Peyer's patch (tissue), 4 donors: Measurements from ENCODE around the gene SRPRB.

Experiments
- POLR2A ChIP-seq, 2 donors: fragments of 450-650 bp; IDR thresholded peaks; one replicate each; pipeline ENCODE4 v1.5.1; 2017; ENCODE audit warnings: antibody characterized with exemption in 2 of 2, mild to moderate bottlenecking in 2 of 2, moderate library complexity in 2 of 2
- TF ChIP-seq, protein P1 (sequence below), 6 experiments: fragments of 450-650 bp in 4 of 6; fragments of 200-600 bp in 2 of 6; sonication (generic) in 1 of 6; IDR thresholded peaks; one replicate each; pipeline ENCODE4 v1.5.1; 2017 to 2019; ENCODE audit warnings: antibody characterized with exemption in 6 of 6, mild to moderate bottlenecking in 3 of 6, moderate library complexity in 1 of 6

DNA sequence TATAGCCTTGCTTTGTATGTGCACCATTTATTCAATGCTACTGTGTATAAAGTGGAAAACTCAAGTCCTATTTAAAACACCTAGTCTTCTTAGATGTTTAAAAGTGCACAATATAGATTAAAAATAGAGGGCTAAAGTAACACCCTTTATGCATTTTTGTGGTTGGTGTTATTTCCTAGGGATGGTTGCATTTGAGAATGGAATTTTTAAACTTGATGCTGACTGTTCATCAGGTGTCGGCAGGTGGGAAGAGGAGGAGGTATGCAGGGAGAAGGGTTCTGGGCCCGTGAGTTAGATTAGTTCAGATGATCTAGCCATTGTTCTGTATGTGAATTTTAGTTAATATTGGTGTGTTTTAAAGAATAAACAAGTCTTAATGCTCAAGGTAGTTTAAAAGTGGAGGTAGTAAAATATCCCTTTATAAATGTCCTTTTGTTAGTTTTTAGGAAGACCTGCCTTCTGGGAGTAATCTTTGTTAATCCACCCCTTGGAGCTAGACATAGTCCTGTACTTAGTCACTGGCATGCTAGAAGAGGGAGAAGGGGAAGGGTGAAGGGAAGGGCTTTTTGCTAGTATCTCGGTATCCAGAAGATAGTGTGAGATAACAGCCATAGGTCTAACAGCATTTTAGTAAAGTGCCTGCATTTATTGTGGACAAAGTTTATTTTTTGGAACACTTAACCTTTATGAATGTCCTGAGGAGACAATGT, 8.1 kb upstream of the SRPRB start:
- TF ChIP-seq, protein P1, sequence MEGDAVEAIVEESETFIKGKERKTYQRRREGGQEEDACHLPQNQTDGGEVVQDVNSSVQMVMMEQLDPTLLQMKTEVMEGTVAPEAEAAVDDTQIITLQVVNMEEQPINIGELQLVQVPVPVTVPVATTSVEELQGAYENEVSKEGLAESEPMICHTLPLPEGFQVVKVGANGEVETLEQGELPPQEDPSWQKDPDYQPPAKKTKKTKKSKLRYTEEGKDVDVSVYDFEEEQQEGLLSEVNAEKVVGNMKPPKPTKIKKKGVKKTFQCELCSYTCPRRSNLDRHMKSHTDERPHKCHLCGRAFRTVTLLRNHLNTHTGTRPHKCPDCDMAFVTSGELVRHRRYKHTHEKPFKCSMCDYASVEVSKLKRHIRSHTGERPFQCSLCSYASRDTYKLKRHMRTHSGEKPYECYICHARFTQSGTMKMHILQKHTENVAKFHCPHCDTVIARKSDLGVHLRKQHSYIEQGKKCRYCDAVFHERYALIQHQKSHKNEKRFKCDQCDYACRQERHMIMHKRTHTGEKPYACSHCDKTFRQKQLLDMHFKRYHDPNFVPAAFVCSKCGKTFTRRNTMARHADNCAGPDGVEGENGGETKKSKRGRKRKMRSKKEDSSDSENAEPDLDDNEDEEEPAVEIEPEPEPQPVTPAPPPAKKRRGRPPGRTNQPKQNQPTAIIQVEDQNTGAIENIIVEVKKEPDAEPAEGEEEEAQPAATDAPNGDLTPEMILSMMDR (IDR thresholded peaks at IDR 0.05), result no peak
- no peak for TF ChIP-seq POLR2A (IDR thresholded peaks at IDR 0.05)
